ENCODE results near the gene LAMA3.

DNA sequence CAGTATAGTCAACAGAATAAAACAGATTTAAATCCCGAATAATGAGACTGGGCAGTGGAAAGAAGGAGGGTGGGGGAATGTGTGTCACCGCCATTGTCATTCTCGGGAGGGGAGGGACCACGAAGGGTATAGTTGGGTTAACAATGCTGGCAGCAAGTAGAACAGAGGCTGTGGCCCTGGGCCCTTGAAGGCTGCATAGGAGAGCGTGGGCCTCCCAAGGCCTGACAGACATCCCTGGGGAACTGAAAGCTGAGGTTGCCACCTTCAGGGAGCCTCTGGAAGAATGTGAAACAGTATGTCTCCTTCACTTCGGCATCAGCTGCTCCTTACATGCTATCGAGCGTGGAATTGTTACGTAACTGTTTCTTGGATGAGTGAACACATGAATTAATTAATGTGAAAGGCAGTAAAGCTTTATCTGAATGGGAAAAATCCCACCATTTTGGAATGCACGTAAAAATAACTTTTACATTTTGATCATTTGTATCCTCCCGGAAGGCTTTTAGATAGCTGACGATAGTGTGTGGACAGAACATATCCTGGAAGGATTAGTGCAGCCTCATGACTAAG, 232.5 kb downstream of the LAMA3 start:
- TF ChIP-seq, protein P1, sequence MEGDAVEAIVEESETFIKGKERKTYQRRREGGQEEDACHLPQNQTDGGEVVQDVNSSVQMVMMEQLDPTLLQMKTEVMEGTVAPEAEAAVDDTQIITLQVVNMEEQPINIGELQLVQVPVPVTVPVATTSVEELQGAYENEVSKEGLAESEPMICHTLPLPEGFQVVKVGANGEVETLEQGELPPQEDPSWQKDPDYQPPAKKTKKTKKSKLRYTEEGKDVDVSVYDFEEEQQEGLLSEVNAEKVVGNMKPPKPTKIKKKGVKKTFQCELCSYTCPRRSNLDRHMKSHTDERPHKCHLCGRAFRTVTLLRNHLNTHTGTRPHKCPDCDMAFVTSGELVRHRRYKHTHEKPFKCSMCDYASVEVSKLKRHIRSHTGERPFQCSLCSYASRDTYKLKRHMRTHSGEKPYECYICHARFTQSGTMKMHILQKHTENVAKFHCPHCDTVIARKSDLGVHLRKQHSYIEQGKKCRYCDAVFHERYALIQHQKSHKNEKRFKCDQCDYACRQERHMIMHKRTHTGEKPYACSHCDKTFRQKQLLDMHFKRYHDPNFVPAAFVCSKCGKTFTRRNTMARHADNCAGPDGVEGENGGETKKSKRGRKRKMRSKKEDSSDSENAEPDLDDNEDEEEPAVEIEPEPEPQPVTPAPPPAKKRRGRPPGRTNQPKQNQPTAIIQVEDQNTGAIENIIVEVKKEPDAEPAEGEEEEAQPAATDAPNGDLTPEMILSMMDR (IDR thresholded peaks at IDR 0.05 in 8 of 11, conservative IDR thresholded peaks at IDR 0.05 in 3 of 11), result no peak
- no peak for TF ChIP-seq POLR2A (IDR thresholded peaks at IDR 0.05)

Measured in spleen (tissue), 7 donors.